Activated CD8-positive, alpha-beta memory T cell treated with anti-CD3 and anti-CD28 coated beads, Interleukin-2, amount 50 U/mL, for 24 hours (primary cell): ENCODE measurements around the gene PBX4.
"Not testable (repeated sequence)": the region's sequence is repeated elsewhere in the genome, so short reads cannot be mapped to it uniquely, and the experiment has no call there.

Experiments
- DNase-seq: peaks from one replicate; pipeline ENCODE4 v3.0.0-alpha.2; 2020; ENCODE audit errors: extremely low read depth

Gene PBX4

GRCh38 chr19:19618219-19619051 is at the start of gene PBX4:
Gene PBX4, minus strand, starts transcription at chr19:19618687. Its CDS starts 58 bp downstream, at chr19:19618629.
- peak; percentile 96 for DNase-seq

- DNase-seq = not testable (repeated sequence)
Observed at GRCh38 chr19:19665420-19665948, 47.0 kb upstream of the PBX4 start.

GRCh38 chr19:19663256-19664120 is 45.0 kb upstream of the PBX4 start, which contains the start of gene ATP13A1:
Gene ATP13A1, minus strand, starts transcription at chr19:19663676. Its CDS starts 10 bp downstream, at chr19:19663666.
- DNase-seq = peak; percentile 89

- no peak for DNase-seq
Observed at GRCh38 chr19:19662871-19663255, 44.4 kb upstream of the PBX4 start.

- DNase-seq = no peak
Observed at GRCh38 chr19:19662344-19662743, 43.9 kb upstream of the PBX4 start.

GRCh38 chr19:19661675-19662251 is 43.3 kb upstream of the PBX4 start:
- no peak for DNase-seq

GRCh38 chr19:19661141-19661674 is 42.7 kb upstream of the PBX4 start:
- DNase-seq = no peak

GRCh38 chr19:19659646-19660245 is 41.3 kb upstream of the PBX4 start:
- no peak for DNase-seq

GRCh38 chr19:19657397-19657783 is 38.9 kb upstream of the PBX4 start:
- no peak for DNase-seq

GRCh38 chr19:19656451-19657396 is 38.2 kb upstream of the PBX4 start:
- DNase-seq = no peak

- DNase-seq = no peak
Observed at GRCh38 chr19:19655641-19656343, 37.3 kb upstream of the PBX4 start.

- DNase-seq = no peak
Observed at GRCh38 chr19:19655051-19655594, 36.6 kb upstream of the PBX4 start.

GRCh38 chr19:19654441-19654840 is 36.0 kb upstream of the PBX4 start:
- DNase-seq = no peak

GRCh38 chr19:19653597-19654147 is 35.2 kb upstream of the PBX4 start:
- no peak for DNase-seq

- DNase-seq = no peak
Observed at GRCh38 chr19:19652482-19653295, 34.2 kb upstream of the PBX4 start.

GRCh38 chr19:19651076-19651475 is 32.6 kb upstream of the PBX4 start:
- DNase-seq = no peak

GRCh38 chr19:19650331-19650730 is 31.8 kb upstream of the PBX4 start:
- DNase-seq = no peak

GRCh38 chr19:19649580-19649995 is 31.1 kb upstream of the PBX4 start:
- no peak for DNase-seq
